GM19025 (cell line): ENCODE measurements around the gene TMEM11.

Experiments used
- ATAC-seq: cut with Tn5 transposase; IDR thresholded peaks from one replicate; pipeline ENCODE4 v1.9.1; 2021; ENCODE audit warnings: mild to moderate bottlenecking, low read depth, moderate library complexity; ENCODE audit not compliant: unreplicated experiment

The TMEM11 gene

GRCh38 chr17:21214015-21214776 lies at the start of gene TMEM11:
Gene TMEM11, minus strand, starts transcription at chr17:21214161. Its CDS starts 9 bp downstream, at chr17:21214152.
- ATAC-seq: peak; percentile 85

- no peak for ATAC-seq
These were observed 49.4 kb upstream of the TMEM11 start for GRCh38 chr17:21263376-21263775.

GRCh38 chr17:21262259-21262993 lies 48.5 kb upstream of the TMEM11 start:
- ATAC-seq: no peak

GRCh38 chr17:21258593-21258992 lies 44.6 kb upstream of the TMEM11 start:
- ATAC-seq: no peak

GRCh38 chr17:21253646-21254441 lies 39.9 kb upstream of the TMEM11 start:
- no peak for ATAC-seq

GRCh38 chr17:21252796-21253645 lies 39.1 kb upstream of the TMEM11 start, which contains the start of gene NATD1:
Gene NATD1, minus strand, starts transcription at chr17:21253410. Its CDS starts 146 bp downstream, at chr17:21253264.
- peak; percentile 54 for ATAC-seq

- ATAC-seq: no peak
These were observed 38.4 kb upstream of the TMEM11 start for GRCh38 chr17:21252289-21252795.

- no peak for ATAC-seq
These were observed 37.5 kb upstream of the TMEM11 start for GRCh38 chr17:21251337-21252010.

- no peak for ATAC-seq
These were observed 36.9 kb upstream of the TMEM11 start for GRCh38 chr17:21250854-21251253.

GRCh38 chr17:21249920-21250703 lies 36.2 kb upstream of the TMEM11 start:
- ATAC-seq: no peak

- ATAC-seq: no peak
These were observed 35.3 kb upstream of the TMEM11 start for GRCh38 chr17:21249086-21249795.

GRCh38 chr17:21248500-21248899 lies 34.5 kb upstream of the TMEM11 start:
- no peak for ATAC-seq

- no peak for ATAC-seq
These were observed 33.7 kb upstream of the TMEM11 start for GRCh38 chr17:21247552-21248258.

GRCh38 chr17:21246698-21247097 lies 32.7 kb upstream of the TMEM11 start:
- ATAC-seq: no peak

GRCh38 chr17:21245639-21246084 lies 31.7 kb upstream of the TMEM11 start:
- no peak for ATAC-seq

GRCh38 chr17:21243516-21244303 lies 29.7 kb upstream of the TMEM11 start:
- no peak for ATAC-seq
